ENCODE measurements around the gene LRPPRC. TPM values are rescaled to one million over a fixed set of nuclear protein-coding genes. Genes with fewer than 3 reads are reported as not detected.

Gene LRPPRC
- total RNA-seq, 1 experiment from 2014 or later, result 149 TPM

DNA sequence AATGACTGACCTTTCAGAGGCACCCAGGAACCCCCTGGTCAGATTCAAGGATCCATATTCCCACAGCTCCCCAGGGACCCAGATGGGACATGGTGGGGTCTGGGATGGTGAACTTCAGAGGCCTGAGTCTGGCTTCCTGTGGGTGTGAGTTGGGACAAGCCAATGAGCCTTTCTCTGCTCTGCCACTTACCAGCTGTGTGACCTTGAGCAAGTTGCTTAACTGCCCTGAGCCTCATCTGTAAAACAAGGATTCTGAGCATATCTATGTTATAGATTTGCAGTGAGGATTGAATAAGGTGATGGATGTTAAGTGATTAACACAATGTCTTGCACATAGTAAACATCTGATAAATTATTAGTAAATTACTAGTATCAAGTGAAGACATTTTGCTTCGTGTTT, 150.6 kb downstream of the LRPPRC start:
- Histone ChIP-seq H2AFZ (no peak overlapping the region), H3F3A (ENCODE audit: insufficient read depth, low read depth) (no peaks in the 10 kb centered on the region), H3K4me2 (no peak overlapping the region), H3K27me3 (ENCODE audit: insufficient read depth, low read depth) (peaks cover 32% of the 10 kb centered on the region; the same call in 1 of the 2 replicates), H3K36me3 (ENCODE audit: low read depth) (no peaks in the 10 kb centered on the region), H3K9me3 (ENCODE audit: insufficient read depth, low read depth) (no peaks in the 10 kb centered on the region), H3K79me2 (ENCODE audit: low read depth) (no peaks in the 10 kb centered on the region), H4K20me1 (ENCODE audit: insufficient read depth) (no peaks in the 10 kb centered on the region), H3K9me2 (ENCODE audit: insufficient read depth) (no peaks in the 10 kb centered on the region), H3K27ac (no peak overlapping the region), H3K4me3 (no peak overlapping the region), H3K4me1 (replicated peaks; ENCODE audit: insufficient read depth) (peaks cover 5% of the 10 kb centered on the region; the same call in 1 of the 2 replicates)
- intact Hi-C loops (cut with micrococcal nuclease; ENCODE audit: unreplicated experiment), result no loop called here
- DNase-seq, result no peak
- no peak for TF ChIP-seq EZH2 (IDR thresholded peaks at IDR 0.05; ENCODE audit: low read depth)
- TF ChIP-seq, protein P1, sequence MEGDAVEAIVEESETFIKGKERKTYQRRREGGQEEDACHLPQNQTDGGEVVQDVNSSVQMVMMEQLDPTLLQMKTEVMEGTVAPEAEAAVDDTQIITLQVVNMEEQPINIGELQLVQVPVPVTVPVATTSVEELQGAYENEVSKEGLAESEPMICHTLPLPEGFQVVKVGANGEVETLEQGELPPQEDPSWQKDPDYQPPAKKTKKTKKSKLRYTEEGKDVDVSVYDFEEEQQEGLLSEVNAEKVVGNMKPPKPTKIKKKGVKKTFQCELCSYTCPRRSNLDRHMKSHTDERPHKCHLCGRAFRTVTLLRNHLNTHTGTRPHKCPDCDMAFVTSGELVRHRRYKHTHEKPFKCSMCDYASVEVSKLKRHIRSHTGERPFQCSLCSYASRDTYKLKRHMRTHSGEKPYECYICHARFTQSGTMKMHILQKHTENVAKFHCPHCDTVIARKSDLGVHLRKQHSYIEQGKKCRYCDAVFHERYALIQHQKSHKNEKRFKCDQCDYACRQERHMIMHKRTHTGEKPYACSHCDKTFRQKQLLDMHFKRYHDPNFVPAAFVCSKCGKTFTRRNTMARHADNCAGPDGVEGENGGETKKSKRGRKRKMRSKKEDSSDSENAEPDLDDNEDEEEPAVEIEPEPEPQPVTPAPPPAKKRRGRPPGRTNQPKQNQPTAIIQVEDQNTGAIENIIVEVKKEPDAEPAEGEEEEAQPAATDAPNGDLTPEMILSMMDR (conservative IDR thresholded peaks at IDR 0.05), result no peak
- ChIA-PET POLR2A (ENCODE audit: unreplicated experiment) (no interaction called here), CTCF (interaction anchor here (0.6 kb wide), 1 partner anchor 169 kb away, joined by 4 read pairs; no protein-coding TSS in a partner anchor)
- no TSS peak for BruUV-seq (replicated peaks)

DNA sequence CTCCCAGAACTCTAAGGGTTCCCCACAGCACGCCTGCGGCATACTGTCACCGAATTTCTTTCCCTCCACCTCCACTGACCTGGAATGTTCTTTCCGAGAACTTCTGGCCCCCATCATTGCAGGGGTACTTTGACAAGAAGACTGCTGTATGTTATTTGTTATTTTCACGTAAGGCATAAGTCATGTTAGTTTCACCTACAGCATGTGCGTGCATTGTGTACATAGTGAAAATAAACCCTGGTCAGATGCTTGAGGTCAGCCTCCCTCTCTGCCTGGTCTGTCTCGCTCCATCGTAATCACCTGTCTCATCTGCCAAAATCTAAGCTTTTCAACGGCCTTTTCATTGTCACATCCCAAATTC, 152.9 kb downstream of the LRPPRC start:
- no peaks in the 10 kb centered on the region for H3K9me3 ChIP-seq (ENCODE audit: insufficient read depth, low read depth)
- ChIA-PET POLR2A (ENCODE audit: unreplicated experiment) (no interaction called here), CTCF (no interaction called here)
- no peak overlapping the region for H2AFZ ChIP-seq
- H3K36me3 ChIP-seq (ENCODE audit: low read depth), result no peaks in the 10 kb centered on the region
- H3F3A ChIP-seq (ENCODE audit: insufficient read depth, low read depth), result no peaks in the 10 kb centered on the region
- no peak overlapping the region for H3K4me3 ChIP-seq
- no peak overlapping the region for H3K4me2 ChIP-seq
- H4K20me1 ChIP-seq (ENCODE audit: insufficient read depth), result no peaks in the 10 kb centered on the region
- H3K4me1 ChIP-seq (replicated peaks; ENCODE audit: insufficient read depth), result no peaks in the 10 kb centered on the region
- H3K9me2 ChIP-seq (ENCODE audit: insufficient read depth), result no peaks in the 10 kb centered on the region
- TF ChIP-seq, protein P1 (conservative IDR thresholded peaks at IDR 0.05), result no peak
- TF ChIP-seq EZH2 (IDR thresholded peaks at IDR 0.05; ENCODE audit: low read depth), result no peak
- intact Hi-C loops (cut with micrococcal nuclease; ENCODE audit: unreplicated experiment), result no loop called here
- H3K27ac ChIP-seq, result no peak overlapping the region
- no peak for DNase-seq
- peaks cover 38% of the 10 kb centered on the region; the same call in 1 of the 2 replicates for H3K27me3 ChIP-seq (ENCODE audit: insufficient read depth, low read depth)
- H3K79me2 ChIP-seq (ENCODE audit: low read depth), result no peaks in the 10 kb centered on the region
- no TSS peak for BruUV-seq (replicated peaks)

DNA sequence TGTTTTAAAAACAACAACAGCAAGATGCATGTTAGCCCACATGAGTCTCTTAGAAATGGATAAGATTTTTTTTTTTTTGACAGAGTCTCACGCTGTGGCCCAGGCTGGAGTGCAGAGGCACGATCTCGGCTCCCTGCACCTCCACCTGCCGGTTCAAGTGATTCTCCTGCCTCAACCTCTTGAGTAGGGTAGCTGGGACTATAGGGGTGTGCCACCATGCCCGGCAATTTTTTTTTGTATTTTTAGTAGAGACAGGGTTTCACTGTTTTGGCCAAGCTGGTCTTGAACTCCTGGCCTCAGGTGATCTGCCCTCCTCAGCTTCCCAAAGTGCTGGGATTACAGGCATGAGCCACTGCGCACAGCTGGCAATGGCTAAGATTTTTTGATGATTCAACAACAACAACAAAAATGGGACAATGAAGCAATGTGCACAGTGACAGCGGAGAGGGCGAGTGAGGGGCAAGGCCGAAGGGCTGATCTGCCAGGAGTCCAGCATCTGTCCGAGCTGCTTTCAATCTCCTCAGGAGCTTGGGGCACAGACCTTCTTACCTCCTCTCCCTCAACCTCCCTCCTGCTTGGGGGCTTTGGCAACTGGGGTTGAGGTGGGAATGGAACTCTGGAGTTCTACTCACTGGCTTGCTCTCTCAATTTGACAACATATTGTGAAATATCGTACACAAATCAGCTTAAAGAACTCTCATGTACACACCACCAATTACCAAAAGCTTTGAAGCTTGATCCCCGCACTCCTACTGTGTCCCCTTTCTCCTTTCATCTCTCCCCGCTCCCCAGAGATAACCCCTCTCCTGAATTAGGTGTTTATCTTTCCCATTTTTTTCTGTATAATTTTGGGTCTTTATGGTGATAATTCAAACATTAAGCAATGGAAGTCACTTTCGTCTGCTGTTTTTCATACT, 153.6 kb downstream of the LRPPRC start:
- ChIA-PET POLR2A (ENCODE audit: unreplicated experiment) (no interaction called here), CTCF (interaction anchor here (0.5 kb wide), 1 partner anchor 22 kb away, joined by 3 read pairs; no protein-coding TSS in a partner anchor)
- H3K79me2 ChIP-seq (ENCODE audit: low read depth), result no peaks in the 10 kb centered on the region

More for the DNA sequence above, 153.6 kb downstream of the LRPPRC start:
- no peak for TF ChIP-seq EZH2 (IDR thresholded peaks at IDR 0.05; ENCODE audit: low read depth)
- TF ChIP-seq, protein P1 (conservative IDR thresholded peaks at IDR 0.05), result no peak
- H3K9me3 ChIP-seq (ENCODE audit: insufficient read depth, low read depth), result no peaks in the 10 kb centered on the region
- BruUV-seq (replicated peaks), result no TSS peak
- H2AFZ ChIP-seq, result no peak overlapping the region
- no peak for DNase-seq
- no peaks in the 10 kb centered on the region for H3K36me3 ChIP-seq (ENCODE audit: low read depth)
- no peaks in the 10 kb centered on the region for H3K9me2 ChIP-seq (ENCODE audit: insufficient read depth)
- H3K4me2 ChIP-seq, result no peak overlapping the region
- no peaks in the 10 kb centered on the region for H3F3A ChIP-seq (ENCODE audit: insufficient read depth, low read depth)
- no peaks in the 10 kb centered on the region for H3K4me1 ChIP-seq (replicated peaks; ENCODE audit: insufficient read depth)
- no peak overlapping the region for H3K4me3 ChIP-seq
- intact Hi-C loops (cut with micrococcal nuclease; ENCODE audit: unreplicated experiment), result no loop called here
- no peaks in the 10 kb centered on the region for H4K20me1 ChIP-seq (ENCODE audit: insufficient read depth)
- H3K27ac ChIP-seq, result no peak overlapping the region
- peaks cover 44% of the 10 kb centered on the region; the same call in 1 of the 2 replicates for H3K27me3 ChIP-seq (ENCODE audit: insufficient read depth, low read depth)

Measured in PC-9 (cell line).